ENCODE data around the gene ATRNL1. TPM values are rescaled to one million over a fixed set of nuclear protein-coding genes. Genes with fewer than 3 reads are reported as not detected.

ATRNL1 gene
- total RNA-seq, 1 experiment from 2014 or later = 28.7 TPM

DNA sequence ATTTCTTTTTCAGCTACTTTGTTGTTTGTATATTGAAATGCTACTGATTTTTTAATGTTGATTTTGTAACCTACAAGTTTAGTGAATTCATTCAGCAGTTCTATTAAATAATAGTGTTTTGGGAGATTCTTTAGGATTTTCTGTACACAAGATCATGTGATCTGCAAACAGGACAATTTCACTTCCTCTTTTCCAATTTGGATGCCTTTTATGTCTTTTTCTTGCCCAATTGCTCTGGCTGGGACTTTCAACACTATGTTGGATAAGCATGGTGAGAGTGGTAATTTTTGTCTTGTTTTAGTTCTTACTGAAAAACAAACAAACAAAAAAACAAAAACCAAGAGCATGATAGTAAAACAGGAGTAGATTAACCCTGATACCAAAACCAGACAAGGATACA, 316.2 kb downstream of the ATRNL1 start:
- TF ChIP-seq, protein P1, sequence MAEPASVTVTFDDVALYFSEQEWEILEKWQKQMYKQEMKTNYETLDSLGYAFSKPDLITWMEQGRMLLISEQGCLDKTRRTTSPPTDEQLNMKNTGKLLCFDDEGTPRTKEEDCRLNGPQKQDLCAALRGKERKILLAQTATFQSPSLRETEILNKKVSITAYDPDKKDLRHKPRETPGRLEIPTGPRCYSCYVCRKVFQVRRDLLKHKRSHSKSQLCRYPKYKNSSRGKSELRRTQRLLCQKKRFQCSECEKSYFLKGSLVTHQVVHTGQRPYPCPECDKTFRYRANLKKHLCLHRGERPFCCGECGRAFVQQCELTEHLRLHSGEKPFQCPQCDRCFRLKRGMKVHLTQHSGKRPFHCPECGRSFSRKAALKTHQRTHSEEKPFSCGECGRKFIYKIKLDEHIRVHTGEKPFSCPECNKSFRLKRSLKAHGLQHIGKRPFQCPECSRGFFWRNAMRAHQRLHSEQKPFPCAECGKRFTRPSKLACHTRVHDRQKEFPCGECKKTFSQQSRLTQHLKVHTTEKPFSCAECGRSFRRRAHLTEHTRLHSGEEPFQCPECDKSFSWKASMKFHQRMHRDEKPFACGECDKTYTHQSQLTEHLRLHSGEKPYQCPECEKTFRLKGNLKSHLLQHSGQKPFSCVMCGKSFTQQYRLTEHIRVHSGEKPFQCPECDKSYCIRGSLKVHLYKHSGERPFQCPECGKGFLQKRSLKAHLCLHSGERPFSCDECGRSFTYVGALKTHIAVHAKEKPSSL (CRISPR knock-in tag; conservative IDR thresholded peaks at IDR 0.05) = no peak
- TF ChIP-seq HMGA2 (CRISPR knock-in tag; IDR thresholded peaks at IDR 0.05) = no peak
- TF ChIP-seq, protein P2, sequence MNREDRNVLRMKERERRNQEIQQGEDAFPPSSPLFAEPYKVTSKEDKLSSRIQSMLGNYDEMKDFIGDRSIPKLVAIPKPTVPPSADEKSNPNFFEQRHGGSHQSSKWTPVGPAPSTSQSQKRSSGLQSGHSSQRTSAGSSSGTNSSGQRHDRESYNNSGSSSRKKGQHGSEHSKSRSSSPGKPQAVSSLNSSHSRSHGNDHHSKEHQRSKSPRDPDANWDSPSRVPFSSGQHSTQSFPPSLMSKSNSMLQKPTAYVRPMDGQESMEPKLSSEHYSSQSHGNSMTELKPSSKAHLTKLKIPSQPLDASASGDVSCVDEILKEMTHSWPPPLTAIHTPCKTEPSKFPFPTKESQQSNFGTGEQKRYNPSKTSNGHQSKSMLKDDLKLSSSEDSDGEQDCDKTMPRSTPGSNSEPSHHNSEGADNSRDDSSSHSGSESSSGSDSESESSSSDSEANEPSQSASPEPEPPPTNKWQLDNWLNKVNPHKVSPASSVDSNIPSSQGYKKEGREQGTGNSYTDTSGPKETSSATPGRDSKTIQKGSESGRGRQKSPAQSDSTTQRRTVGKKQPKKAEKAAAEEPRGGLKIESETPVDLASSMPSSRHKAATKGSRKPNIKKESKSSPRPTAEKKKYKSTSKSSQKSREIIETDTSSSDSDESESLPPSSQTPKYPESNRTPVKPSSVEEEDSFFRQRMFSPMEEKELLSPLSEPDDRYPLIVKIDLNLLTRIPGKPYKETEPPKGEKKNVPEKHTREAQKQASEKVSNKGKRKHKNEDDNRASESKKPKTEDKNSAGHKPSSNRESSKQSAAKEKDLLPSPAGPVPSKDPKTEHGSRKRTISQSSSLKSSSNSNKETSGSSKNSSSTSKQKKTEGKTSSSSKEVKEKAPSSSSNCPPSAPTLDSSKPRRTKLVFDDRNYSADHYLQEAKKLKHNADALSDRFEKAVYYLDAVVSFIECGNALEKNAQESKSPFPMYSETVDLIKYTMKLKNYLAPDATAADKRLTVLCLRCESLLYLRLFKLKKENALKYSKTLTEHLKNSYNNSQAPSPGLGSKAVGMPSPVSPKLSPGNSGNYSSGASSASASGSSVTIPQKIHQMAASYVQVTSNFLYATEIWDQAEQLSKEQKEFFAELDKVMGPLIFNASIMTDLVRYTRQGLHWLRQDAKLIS (CRISPR knock-in tag; IDR thresholded peaks at IDR 0.05; ENCODE audit: borderline replicate concordance) = no peak
- no peak for TF ChIP-seq E2F5 (CRISPR knock-in tag; IDR thresholded peaks at IDR 0.05)
- no peak for TF ChIP-seq NR1H2 (CRISPR knock-in tag; IDR thresholded peaks at IDR 0.05)
- TF ChIP-seq CBFB (CRISPR knock-in tag; IDR thresholded peaks at IDR 0.05; ENCODE audit: low read depth) = no peak
- TF ChIP-seq RELA (CRISPR knock-in tag; IDR thresholded peaks at IDR 0.05; ENCODE audit: borderline replicate concordance) = no peak
- no peak for TF ChIP-seq ELF4 (CRISPR knock-in tag; IDR thresholded peaks at IDR 0.05; ENCODE audit: low read depth)
- no peak for TF ChIP-seq ZNF396 (CRISPR knock-in tag; IDR thresholded peaks at IDR 0.05; ENCODE audit: borderline replicate concordance)
- TF ChIP-seq, protein P3, sequence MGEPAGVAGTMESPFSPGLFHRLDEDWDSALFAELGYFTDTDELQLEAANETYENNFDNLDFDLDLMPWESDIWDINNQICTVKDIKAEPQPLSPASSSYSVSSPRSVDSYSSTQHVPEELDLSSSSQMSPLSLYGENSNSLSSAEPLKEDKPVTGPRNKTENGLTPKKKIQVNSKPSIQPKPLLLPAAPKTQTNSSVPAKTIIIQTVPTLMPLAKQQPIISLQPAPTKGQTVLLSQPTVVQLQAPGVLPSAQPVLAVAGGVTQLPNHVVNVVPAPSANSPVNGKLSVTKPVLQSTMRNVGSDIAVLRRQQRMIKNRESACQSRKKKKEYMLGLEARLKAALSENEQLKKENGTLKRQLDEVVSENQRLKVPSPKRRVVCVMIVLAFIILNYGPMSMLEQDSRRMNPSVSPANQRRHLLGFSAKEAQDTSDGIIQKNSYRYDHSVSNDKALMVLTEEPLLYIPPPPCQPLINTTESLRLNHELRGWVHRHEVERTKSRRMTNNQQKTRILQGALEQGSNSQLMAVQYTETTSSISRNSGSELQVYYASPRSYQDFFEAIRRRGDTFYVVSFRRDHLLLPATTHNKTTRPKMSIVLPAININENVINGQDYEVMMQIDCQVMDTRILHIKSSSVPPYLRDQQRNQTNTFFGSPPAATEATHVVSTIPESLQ (CRISPR knock-in tag; IDR thresholded peaks at IDR 0.05) = no peak
- no peak for TF ChIP-seq CREB1 (CRISPR knock-in tag; IDR thresholded peaks at IDR 0.05)
- TF ChIP-seq ZNF671 (CRISPR knock-in tag; IDR thresholded peaks at IDR 0.05) = no peak
- TF ChIP-seq MAX (CRISPR knock-in tag; IDR thresholded peaks at IDR 0.05) = no peak
- TF ChIP-seq, protein P4, sequence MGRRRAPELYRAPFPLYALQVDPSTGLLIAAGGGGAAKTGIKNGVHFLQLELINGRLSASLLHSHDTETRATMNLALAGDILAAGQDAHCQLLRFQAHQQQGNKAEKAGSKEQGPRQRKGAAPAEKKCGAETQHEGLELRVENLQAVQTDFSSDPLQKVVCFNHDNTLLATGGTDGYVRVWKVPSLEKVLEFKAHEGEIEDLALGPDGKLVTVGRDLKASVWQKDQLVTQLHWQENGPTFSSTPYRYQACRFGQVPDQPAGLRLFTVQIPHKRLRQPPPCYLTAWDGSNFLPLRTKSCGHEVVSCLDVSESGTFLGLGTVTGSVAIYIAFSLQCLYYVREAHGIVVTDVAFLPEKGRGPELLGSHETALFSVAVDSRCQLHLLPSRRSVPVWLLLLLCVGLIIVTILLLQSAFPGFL (CRISPR knock-in tag; IDR thresholded peaks at IDR 0.05; ENCODE audit: borderline replicate concordance) = no peak
- no peak for TF ChIP-seq USF1 (CRISPR knock-in tag; IDR thresholded peaks at IDR 0.05)
- H3K4me3 Mint-ChIP-seq = no peak overlapping the region
- no peaks in the 10 kb centered on the region for H3K27me3 Mint-ChIP-seq (ENCODE audit: low read depth)
- H3K9me3 Mint-ChIP-seq = peaks cover 17% of the 10 kb centered on the region
- H3K4me1 Mint-ChIP-seq = no peaks in the 10 kb centered on the region
- POLR2A ChIA-PET = no interaction called here
- ATAC-seq = no peak
- H3K36me3 Mint-ChIP-seq = no peaks in the 10 kb centered on the region; the same call in 1 of the 2 replicates
- CTCF ChIA-PET = no interaction called here
- DNase-seq (ENCODE audit: low spot score) = no peak
- no peak overlapping the region for H3K27ac Mint-ChIP-seq
